Measurements from ENCODE around the gene PLAC1. TPM values are rescaled to one million over a fixed set of nuclear protein-coding genes. Genes with fewer than 3 reads are reported as not detected.

The PLAC1 gene
- polyA plus RNA-seq, 1 experiment, result 0.43 TPM

DNA sequence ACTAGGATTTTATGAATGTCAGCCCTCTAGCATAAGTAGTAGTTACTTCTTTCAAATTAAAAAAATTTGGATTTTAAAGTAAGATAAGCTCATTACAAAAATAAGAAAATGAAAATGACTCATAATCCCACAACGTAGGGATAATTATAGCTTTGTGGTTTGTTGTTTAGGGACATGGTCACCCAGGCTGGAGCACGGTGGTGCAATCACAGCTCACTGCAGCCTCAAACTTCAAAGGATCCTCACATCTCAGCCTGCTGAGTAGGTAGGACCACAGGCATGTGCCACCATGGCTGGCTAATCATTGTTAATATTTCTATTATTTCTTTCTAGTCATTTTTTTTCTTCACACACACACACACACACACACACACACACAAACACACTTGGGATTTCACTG lies 57.6 kb downstream of the PLAC1 start:
- DNase-seq (ENCODE audit: low read depth), result no peak

DNA sequence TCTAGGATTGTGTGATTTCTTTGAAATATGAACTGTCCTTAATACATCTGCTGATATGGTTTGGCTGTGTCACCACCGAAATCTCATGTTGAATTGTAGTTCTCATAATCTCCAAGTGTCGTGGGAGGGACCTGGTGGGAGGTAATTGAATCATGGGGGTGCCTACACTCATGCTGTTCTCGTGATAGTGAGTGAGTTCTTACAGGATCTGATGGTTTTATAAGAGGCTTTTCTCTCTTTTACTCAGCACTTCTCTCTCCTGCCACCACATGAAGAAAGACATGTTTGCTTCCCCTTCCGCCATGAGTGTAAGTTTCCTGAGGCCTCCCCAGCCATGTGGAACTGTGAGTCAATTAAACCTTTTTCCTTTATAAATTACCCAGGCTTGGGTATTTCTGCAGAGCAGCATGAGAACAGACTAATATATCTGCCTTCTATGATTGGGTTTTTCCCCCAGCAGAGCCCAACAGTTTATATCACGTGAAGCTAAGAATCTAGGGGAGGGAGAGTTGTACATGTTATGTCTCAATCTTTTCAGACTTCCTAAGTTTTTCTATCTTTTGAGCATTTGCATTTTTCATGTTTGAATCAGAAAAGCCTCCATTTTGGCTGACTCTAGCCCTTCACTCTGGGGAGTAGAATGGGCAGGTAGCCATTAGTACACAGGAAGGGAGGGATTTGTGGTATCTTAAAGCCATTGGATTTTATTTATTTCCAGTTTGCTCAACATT lies 58.9 kb downstream of the PLAC1 start:
- no peaks in the 10 kb centered on the region for H3K27me3 ChIP-seq (ENCODE audit: control insufficient read depth, insufficient read depth, low read length)
- ChIA-PET POLR2A (no interaction called here), CTCF (no interaction called here)
- H3K36me3 ChIP-seq (ENCODE audit: control insufficient read depth, insufficient read depth, low read length), result no peaks in the 10 kb centered on the region
- peak; percentile 32 for DNase-seq (ENCODE audit: low read depth)
- TF ChIP-seq, protein P1, sequence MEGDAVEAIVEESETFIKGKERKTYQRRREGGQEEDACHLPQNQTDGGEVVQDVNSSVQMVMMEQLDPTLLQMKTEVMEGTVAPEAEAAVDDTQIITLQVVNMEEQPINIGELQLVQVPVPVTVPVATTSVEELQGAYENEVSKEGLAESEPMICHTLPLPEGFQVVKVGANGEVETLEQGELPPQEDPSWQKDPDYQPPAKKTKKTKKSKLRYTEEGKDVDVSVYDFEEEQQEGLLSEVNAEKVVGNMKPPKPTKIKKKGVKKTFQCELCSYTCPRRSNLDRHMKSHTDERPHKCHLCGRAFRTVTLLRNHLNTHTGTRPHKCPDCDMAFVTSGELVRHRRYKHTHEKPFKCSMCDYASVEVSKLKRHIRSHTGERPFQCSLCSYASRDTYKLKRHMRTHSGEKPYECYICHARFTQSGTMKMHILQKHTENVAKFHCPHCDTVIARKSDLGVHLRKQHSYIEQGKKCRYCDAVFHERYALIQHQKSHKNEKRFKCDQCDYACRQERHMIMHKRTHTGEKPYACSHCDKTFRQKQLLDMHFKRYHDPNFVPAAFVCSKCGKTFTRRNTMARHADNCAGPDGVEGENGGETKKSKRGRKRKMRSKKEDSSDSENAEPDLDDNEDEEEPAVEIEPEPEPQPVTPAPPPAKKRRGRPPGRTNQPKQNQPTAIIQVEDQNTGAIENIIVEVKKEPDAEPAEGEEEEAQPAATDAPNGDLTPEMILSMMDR (IDR thresholded peaks at IDR 0.05; ENCODE audit: insufficient read depth, low read depth, low read length), result no peak
- H3K4me3 ChIP-seq (ENCODE audit: low read depth, low read length), result no peak overlapping the region

More for the DNA sequence above, 57.6 kb downstream of the PLAC1 start:
- CTCF ChIA-PET, result no interaction called here
- TF ChIP-seq, protein P1 (IDR thresholded peaks at IDR 0.05; ENCODE audit: insufficient read depth, low read depth, low read length), result no peak
- POLR2A ChIA-PET, result no interaction called here
- Histone ChIP-seq H3K27me3 (ENCODE audit: control insufficient read depth, insufficient read depth, low read length) (no peaks in the 10 kb centered on the region), H3K4me3 (ENCODE audit: low read depth, low read length) (no peak overlapping the region), H3K36me3 (ENCODE audit: control insufficient read depth, insufficient read depth, low read length) (no peaks in the 10 kb centered on the region)

DNA sequence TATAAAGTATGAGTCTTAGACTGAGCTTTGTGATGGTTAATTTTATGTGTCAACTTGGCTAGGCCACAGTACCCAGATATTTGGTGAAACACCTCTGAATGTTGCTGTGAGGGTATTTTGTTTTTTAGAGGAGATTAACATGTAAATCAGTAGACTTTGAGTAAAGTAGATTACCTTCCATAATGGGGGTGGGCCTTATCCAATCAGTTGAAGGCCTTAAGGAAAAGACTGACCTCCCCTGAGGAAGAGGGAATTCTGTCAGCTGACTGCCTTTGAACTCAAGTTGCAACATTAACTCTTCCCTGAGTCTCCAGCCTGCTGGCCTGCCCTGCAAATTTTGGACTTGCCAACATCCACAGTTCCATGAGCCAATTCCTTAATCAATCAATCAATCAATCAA lies 66.0 kb downstream of the PLAC1 start:
- ChIA-PET CTCF (no interaction called here), POLR2A (no interaction called here)
- Histone ChIP-seq H3K36me3 (ENCODE audit: control insufficient read depth, insufficient read depth, low read length) (no peaks in the 10 kb centered on the region), H3K4me3 (ENCODE audit: low read depth, low read length) (no peak overlapping the region), H3K27me3 (ENCODE audit: control insufficient read depth, insufficient read depth, low read length) (no peaks in the 10 kb centered on the region)
- TF ChIP-seq, protein P1 (IDR thresholded peaks at IDR 0.05; ENCODE audit: insufficient read depth, low read depth, low read length), result no peak
- DNase-seq (ENCODE audit: low read depth), result no peak

DNA sequence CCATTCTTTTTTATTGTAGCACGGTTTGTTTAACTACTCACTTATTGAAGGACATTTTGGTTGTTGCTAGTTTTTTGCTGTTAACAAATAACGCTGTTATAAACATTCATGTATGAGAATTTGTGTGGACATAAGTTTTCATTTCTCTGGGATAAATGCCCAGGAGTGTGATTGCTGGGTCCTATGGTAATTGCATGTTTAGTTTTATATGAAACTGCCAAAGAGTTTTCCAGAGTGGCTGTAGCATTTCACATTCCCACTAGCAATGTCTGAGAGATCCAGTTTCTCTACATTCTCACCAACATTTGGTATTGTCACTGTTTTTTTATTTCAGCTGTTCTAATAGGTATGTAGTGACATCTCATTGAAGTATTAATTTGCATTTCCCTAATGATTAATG lies 66.8 kb downstream of the PLAC1 start:
- H3K27me3 ChIP-seq (ENCODE audit: control insufficient read depth, insufficient read depth, low read length), result no peaks in the 10 kb centered on the region
- H3K36me3 ChIP-seq (ENCODE audit: control insufficient read depth, insufficient read depth, low read length), result no peaks in the 10 kb centered on the region
- no peak overlapping the region for H3K4me3 ChIP-seq (ENCODE audit: low read depth, low read length)
- CTCF ChIA-PET, result no interaction called here
- POLR2A ChIA-PET, result no interaction called here
- DNase-seq (ENCODE audit: low read depth), result no peak
- TF ChIP-seq, protein P1 (IDR thresholded peaks at IDR 0.05; ENCODE audit: insufficient read depth, low read depth, low read length), result no peak

DNA sequence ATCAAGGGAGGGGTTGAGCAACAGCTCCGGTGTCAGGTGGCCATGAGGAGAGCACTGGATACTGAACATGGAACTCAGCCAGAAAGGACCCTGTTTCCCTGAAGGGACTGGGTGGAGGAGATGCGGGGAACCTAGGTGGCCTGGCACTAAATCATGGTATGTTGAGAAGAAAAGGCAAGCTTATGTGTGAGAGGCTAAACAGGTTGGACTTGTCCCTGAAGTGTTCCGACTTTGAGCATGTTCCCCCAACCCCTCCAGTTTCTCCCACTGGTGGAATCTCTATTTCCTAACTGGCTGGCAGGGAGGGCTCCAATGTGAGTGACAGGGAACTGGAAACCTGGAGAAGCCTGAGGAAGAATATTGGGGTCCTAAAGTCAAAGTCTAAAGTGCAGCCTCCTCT lies 69.5 kb downstream of the PLAC1 start:
- DNase-seq (ENCODE audit: low read depth), result no peak
- TF ChIP-seq, protein P1 (IDR thresholded peaks at IDR 0.05; ENCODE audit: insufficient read depth, low read depth, low read length), result no peak
- CTCF ChIA-PET, result no interaction called here
- Histone ChIP-seq H3K36me3 (ENCODE audit: control insufficient read depth, insufficient read depth, low read length) (no peaks in the 10 kb centered on the region), H3K4me3 (ENCODE audit: low read depth, low read length) (no peak overlapping the region), H3K27me3 (ENCODE audit: control insufficient read depth, insufficient read depth, low read length) (no peaks in the 10 kb centered on the region)
- POLR2A ChIA-PET, result no interaction called here
